Esophagus squamous epithelium (tissue), 4 donors: ENCODE measurements around the gene CRHR2.

Source experiments
- CTCF ChIP-seq, 6 experiments: fragments of 450-650 bp in 4 of 6; fragments of 200-600 bp in 2 of 6; sonication (generic) in 2 of 6; IDR thresholded peaks; one replicate each; pipeline ENCODE4 v1.5.1; 2016 to 2019; ENCODE audit warnings: antibody characterized with exemption in 6 of 6, mild to moderate bottlenecking in 4 of 6, moderate library complexity in 4 of 6
- POLR2A ChIP-seq, 4 donors: fragments of 450-650 bp; IDR thresholded peaks; one replicate each; pipeline ENCODE4 v1.6.1; 2017; ENCODE audit warnings: antibody characterized with exemption in 4 of 4, mild to moderate bottlenecking in 4 of 4, moderate library complexity in 3 of 4

- no peak for TF ChIP-seq CTCF (IDR thresholded peaks at IDR 0.05)
- TF ChIP-seq POLR2A (IDR thresholded peaks at IDR 0.05) = no peak
Measured at GRCh38 chr7:30697719-30698460, 15.6 kb upstream of the CRHR2 start.
